HG03571 (cell line): Measurements from ENCODE around the gene PPP1CC.
A peak's percentile ranks its signal among the peaks of the same experiment; 100 is the strongest.
"Not testable (repeated sequence)": the region's sequence is repeated elsewhere in the genome, so short reads cannot be mapped to it uniquely, and the experiment has no call there.

ENCODE experiments used
- ATAC-seq: cut with Tn5 transposase; IDR thresholded peaks from one replicate; pipeline ENCODE4 v1.9.1; 2021; ENCODE audit not compliant: unreplicated experiment

PPP1CC gene

DNA sequence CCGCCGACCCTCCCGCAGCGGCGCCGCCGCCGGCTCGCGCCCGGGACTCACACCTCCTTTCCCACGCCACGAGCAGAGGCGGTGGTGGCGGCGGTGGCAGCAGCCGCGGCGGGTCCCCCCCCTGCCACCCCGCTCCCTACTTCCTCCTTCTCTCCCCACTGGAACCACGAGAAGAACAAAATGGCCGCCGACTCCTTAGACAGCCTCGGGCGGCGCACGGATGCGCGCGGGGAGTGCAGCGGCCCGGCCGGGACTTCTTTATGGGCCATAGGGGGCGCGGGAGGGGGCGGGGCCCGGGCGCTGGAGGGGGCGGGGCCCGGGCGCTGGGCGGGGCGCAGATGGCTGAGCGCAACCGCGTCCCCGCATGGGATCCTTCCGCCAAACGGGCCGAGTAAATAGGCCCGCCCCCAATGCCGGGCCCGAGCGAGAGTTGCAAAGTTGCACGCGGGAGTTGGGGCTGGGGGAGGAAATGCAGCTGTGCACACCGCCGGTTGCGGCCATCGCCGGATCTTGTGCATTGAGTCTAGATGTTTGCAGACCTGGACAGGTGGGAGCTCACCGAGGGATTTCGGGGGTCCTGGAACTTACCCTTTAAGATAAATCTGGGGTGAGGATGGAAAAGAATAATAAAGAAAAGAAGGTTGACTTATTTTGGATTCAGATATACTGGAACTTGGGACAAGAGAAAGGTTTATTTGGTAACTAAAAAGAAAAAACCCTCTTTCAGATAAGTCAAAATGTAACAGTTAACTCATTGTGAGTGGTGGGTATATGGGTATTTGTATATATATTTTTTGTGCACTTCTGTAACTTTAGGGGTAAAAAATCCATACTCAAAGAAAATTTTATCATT, at the start of gene PPP1CC:
TSS of gene PPP1CC (minus strand) at position 174 of the 853 bp plus-strand sequence. CDS start 184 bp downstream, outside the sequence.
- peak; percentile 65 for ATAC-seq

DNA sequence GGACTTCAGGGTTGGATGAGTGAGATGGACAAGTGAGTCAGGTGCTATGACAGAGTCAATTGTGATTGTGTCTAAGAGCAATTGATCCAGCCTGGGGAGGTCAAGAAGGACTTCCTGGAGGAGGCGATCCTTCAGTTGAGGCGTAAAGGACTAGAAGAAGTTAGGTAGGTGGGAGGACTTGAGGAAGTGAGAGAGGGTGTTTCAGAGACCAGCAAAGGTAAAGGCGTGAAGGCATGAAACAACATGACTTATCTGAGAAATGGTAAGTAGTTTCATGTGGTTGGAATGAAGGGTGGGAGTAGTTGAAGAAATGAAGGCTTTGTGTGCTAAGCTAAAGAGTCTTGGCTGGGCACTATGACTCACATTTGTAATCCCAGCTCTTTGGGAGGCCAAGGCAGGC, 48.9 kb upstream of the PPP1CC start:
- no peak for ATAC-seq

DNA sequence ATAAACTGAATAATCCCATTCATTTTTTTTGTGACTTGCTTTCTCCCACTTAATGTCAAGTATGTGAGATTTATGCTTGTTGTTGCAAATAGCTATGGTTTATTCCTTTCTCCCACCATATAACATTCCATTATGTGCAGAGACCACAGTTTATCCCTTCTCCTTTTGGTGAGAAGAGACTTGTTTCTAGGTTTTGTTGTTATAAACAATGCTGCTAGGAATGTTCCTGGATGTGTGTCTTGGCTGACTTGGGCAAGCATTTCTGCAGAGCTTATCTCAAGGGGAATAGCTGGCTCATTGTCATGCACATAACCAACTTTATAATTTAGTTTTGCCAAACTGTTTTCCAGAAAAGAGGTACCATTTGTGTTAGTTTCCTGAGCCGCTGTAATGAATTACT, 47.6 kb upstream of the PPP1CC start:
- ATAC-seq: no peak

DNA sequence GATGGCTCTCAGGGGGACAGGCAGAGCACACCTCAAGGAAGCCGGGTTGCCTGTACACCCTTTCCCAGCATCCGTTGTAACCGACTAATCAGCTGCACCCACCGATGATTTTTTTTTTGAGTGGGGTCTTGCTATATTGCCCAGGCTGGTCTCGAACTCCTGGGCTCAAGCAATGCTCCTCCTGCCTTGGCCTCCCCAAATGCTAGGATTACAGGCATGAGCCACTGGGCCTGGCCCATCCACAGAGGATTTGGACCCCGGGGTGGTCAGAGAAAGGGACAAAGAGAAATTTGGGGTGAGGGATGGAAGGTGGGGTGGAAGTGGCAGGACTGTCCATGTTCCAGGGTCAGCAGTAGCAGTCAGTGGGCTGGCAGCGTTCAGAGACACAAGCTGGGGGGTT, 43.3 kb upstream of the PPP1CC start:
- no peak for ATAC-seq

DNA sequence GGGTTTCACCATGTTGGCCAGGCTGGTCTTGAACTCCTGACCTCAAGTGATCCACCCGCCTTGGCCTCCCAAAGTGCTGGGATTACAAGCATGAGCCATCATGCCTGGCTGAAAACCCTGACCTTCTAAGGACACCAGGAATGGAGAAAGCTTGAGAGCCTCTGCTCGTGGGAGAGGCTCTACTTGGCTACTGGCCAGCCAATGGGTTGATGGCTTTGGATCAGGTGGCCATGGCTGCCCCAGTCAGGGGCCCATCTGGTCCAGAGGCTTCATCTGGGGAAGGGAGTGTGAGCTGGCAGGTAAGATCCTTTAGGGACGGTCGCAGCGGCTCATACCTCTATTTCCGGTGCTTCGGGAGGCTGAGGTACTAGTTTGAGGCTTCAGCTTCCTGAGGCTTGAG, 42.5 kb upstream of the PPP1CC start:
- ATAC-seq: no peak

DNA sequence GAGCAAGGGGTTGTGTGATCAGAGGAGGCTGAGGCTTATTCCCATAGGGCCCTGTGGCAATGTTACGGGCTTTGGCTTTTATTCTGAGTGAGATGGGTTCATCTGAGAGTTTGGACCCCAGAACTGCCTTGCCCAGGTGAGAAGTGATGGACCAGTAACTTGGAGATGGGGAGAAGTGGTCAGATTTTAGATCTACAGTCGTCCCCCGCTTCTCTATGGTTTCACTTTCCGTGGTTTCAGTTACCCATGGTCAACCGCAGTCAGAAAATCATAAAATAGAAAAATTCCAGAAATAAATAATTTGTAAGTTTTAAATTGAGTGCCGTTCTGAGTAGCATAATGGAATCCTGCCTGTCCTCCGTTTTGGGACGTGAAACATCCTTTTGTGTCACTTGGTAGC, 40.2 kb upstream of the PPP1CC start:
- no peak for ATAC-seq

DNA sequence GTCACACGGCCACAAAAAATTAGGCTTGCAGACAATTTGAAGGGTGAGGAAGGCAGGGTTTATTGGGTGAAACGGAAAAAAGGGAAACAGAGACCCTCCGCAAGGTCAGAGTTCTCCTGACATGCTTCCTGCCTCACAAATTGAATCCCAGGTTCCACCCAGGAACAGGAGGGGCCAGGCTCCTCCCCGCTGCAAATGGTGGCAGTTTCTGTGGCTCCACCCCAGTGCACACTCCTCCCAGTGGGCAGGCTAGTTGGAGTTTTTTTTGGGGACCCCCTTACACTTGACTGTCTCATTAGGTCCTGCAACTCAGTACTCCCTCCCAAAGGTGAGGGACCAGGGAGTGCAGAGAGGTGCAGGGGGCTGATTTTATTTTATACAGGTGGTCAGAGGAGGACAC, 39.4 kb upstream of the PPP1CC start:
- no peak for ATAC-seq

DNA sequence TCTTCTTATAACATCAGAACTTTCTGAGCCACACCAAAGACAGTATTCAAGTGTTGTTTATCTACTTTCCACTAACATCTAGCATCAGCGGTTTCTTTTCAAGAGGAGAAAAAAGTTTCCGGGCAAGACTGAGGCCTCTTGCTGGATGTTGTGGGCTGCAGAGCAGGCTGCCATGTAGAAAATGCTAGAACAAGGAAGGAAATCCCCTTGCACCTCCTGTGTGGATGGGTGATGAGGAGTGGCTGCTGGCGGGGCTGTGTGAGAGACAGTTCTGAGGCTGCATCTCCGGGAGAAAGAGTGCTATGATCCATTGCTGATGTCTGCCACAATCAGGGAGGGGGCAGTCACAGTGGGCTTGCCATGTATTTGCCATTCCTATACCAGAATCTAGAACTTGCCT, 37.8 kb upstream of the PPP1CC start:
- ATAC-seq: no peak

DNA sequence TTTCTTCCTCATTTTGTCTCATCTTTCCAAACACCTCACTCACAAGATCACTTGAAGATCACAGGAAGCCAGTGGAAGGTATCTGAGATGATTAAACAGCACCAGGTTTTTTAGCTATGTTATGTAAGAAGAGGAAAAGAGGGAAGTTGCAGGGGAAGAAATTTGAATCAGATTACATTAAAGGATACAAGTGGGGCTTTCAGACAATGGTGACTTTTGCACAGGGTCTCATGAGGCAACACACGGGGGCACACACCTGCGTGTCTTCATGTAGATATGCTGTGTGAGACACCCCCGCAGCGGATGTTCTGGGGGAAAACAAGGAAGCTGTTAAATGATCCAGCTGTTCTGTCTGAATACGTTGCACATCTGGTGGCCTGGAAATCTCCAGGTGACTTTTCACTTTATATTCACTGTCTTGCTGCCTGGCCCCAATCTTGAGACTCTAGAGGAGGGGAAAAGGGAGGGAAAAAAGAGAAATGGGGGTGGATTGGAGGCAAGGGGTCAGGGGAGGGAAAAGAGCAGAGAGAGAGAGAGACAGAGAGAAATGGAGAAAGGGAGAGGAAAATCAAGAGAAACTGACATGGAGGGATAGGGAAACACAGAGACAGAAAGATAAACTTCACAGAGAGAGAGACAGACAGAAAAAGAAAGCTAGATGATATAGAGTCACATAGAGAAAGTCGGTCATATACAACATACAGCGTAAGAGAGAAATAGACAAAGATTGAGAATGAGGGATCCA, 36.3 kb upstream of the PPP1CC start:
- ATAC-seq: no peak

DNA sequence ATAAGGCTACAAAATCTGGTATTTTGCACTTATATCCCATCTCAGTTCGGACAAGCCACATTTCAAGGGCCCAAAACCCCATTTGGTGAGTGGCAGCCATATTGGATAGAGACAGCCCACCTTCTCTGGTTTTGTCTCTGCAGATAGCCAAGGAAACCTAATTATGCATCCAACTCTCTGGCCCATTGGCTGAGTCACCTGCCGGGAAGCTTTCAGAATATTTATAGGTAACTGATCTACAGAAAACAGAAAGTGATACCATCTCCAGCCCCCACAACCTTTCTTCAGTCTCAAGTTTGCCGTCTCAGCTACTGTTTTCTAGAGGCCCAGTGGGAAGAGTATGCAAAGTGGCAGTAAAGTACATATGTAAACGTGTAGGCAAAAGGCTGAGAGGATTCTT, 33.7 kb upstream of the PPP1CC start:
- peak; percentile 94 for ATAC-seq

DNA sequence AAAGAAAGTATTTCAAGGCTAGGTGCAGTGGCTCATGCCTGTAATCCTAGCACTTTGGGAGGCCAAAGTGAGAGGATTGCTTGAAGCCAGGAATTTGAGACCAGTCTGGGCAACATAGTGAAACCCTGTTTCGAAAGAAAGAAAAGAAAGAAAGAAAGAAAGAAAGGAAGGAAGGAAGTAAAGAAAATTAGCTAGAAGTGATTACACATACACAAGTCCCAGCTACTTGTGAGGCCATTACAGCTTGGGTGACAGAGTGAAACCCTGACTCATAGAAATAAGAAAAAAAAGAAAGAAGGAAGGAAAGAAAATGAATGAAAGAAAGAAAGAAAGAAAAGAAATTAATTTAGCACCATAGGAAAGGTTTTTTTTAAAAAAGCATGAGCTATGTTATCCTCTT, 33.3 kb upstream of the PPP1CC start:
- ATAC-seq: no peak

DNA sequence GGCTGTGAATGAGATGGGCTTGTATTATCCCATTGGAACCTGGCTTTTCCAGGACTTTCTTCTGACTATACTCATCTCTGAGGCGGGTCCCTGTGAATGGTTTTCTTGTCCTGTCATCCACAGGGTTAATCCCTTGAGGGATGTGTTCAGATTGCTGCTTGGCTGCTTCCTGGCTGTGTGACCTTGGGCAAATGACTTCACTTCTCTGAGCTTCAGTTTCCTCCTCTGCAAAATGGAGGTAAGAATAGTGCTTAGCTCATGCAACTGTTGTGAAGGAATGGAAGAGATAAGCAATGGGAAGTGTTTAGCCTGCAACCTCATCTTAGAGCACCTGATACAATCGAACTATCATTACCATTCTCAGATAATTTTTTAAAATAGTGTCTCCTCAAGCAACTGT, 32.1 kb upstream of the PPP1CC start:
- no peak for ATAC-seq

DNA sequence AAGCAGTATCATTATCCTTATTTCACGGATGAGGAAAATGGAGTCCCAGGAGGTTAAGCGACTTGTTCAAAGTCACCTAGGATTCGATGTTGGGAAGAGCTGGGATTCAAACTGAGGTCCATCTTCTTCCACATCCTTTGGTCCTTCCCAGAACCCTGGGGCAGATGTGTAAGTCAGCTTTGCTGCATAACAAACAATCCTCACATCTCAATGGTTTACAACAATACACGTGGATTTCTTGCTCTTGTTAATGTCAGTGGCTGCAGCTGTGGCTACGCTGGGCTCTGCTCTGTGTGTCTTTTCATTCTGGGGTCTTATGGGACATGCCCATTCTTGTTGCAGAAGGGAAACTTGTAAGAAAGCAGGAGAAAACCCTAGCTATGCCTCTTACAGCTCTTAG, 26.3 kb upstream of the PPP1CC start:
- ATAC-seq: no peak

DNA sequence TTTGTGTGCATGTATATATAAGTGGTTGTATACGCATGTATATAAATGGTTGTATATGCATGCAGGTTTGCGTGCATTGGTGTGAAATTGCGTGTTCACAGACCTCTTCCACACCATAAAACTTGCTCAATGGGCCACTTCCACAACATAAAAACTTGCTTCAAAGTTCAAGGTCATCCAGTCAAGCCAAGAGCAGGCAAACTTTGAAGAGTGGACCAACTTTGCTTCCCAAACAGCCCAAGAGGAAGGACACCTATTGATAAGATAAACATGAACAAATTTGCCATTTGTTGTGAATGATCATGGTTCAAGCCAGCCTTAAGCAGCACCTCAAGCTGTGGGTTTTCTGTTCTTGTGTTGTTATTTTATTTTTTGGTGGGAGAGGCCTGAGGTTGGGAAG, 25.2 kb upstream of the PPP1CC start:
- ATAC-seq: no peak

DNA sequence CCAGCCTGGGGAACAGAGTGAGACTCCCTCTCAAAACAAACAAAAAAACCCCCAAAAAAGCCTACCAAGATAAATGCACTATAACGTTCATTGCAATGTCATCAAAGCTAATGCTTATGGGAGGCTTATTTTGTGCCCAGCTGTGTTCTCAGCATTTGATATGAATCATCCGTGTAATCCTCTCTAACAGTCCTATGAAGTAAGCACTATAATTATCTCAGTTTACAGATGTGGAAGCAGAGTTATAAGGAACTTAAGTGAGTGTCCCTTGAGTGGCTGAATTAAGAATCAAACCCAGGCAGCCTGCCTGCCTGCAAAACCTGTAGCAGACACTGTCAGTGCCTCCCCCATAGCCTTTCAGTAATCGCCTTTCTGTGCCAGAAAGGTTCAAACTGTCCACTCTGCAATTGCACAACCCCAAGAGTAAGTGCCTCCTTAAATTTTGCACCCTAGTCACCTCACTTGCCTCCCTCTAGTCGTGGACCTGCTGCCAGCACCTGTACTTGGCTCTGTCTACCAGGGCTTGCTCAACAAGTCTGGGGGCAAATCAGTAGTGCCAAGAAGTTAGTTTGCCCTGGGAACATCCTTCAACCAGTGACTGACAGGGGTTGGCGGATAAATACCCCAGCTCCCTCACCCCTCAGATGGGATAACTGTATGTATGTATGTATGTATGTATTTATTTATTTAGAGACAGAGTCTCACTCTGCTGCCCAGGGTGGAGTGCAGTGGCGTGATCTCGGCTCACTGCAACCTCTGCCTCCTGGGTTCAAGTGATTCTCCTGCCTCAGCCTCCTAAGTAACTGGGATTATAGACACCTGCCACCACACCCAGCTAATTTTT, 23.8 kb upstream of the PPP1CC start:
- no peak for ATAC-seq

DNA sequence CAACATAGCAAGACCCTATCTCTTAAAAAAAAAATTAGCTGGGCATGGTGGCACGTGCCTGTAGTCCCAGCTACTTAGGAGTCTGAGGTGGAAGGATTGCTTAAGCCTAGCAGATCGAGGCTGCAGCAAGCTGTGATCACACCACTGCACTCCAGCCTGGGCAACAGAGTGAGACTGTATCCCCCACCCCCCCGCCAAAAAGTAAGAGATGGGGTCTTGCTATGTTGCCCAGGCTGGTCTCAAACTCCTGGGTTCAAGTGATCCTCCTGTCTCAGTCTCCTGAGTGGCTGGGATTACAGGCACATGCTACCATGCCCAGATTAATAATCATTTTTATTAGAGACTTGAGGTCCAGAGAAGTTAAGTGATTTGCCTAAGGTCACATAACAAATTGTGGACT, 22.9 kb upstream of the PPP1CC start:
- not testable (repeated sequence) for ATAC-seq

DNA sequence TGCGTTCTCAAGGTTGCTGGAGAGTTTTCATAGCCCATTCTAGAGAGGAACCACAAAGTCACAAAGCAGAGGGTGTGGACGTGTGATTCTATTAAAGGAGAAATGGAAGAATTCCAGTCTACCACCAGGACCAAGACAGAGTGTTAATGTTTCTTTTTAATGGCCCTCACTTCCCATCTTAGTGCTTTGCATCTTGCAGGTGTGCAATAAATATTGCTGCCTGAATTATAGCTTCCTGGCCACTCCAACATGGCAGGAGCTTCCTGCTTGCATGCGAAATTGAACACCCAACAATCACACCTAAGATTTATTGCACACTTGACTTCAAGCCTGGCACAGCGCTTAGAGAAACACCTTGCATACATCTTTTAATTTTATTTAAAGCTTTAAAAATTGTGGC, 22.4 kb upstream of the PPP1CC start:
- ATAC-seq: no peak

DNA sequence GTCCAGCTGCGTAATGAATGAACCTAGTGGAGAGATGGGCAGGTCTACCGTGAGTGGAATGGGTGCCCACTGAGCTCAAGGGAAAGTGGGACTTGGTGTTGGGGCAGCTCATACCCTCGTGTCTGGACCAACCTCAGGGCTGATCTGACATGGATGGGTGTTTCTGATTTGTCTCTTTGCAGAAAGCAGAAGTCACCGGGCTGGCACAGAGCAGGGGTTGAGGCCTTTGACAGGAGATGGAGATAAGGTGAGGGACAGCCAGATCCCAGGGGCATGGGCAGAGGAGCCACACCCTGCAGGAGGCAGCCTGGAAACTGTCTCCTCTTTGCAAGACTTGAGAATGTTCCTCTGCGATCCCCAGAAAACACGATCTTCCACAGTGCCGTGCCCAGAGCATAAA, 20.9 kb upstream of the PPP1CC start:
- ATAC-seq: no peak

DNA sequence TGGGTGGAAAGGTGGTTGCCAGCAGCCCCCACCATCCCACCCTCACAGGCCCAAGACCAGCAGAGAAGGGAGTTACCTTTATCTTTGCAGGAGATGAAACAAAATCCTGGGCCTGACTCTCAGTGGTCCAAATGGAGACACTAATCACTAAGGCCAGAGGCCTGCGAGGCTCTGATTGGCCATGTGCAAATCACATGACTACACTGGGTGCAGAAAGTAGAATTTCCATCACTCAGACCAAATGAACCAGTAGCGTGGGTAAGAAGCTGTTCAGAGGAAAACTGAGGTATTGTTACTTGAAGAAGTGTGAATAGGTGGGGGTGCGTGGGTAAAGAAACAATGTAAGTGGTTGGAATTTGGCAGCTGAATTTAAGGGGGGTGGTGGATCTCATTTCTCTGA, 20.2 kb upstream of the PPP1CC start:
- ATAC-seq: no peak

DNA sequence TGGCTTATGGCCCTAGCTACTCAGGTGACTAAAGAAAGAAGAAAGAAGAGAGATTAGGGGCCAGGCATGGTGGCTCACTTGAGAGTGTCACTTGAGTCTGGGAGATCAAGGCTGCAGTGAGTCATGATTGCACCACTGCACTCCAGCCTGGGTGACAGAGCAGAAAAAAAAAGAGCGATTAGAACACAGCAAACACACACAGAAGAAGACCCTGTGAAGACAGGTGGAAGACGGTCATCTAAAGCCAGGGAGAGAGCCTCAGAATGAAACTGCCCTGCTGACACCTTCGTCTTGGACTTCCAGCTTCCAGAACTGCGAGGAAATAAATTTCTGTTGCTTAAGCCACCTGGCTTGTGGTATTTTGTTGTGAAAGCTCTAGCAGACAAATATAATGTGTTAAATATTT, 17.5 kb upstream of the PPP1CC start:
- no peak for ATAC-seq

DNA sequence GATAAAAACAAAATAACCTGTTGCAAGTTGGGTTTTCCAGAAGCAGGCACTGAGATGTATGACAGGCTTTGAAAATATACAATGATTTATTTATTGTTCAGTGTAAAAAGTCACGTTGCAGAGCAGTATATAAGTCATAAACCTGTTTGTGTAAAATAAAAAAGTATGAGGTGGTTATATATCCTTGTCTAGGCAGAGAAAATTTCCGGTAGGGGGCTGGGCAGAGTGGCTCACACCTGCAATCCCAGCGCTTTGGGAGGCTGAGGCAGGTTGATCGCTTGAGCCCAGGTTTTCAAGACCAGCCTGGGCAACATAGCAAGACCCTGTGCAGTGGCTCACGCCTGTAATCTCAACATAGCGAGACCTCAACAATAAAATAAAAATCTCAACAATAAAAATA, 16.2 kb upstream of the PPP1CC start:
- no peak for ATAC-seq

DNA sequence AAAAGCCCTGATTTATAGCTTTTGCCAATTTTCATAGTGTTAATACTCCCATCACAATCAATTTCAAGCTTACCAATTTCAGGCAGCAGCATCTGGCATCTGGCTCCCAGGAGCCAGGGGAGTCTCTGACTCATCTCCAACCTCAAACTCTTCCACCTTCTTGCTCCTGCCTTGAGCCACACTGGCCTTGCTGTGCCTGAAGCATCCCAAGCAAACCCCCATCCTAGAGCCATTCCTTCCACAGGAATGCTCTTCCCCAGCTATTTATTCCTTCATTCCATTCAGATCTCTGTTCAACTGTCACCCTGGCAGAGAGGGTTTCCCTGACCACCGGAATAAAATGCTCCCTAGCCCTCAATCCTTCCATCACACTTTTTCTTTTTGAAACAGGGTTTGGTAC, 13.9 kb upstream of the PPP1CC start:
- ATAC-seq: no peak
